Measurements from ENCODE around the gene THBD. TPM values are rescaled to one million over a fixed set of nuclear protein-coding genes. Genes with fewer than 3 reads are reported as not detected.

THBD gene
- total RNA-seq, 1 donor from 2014 or later = 5.8 TPM

DNA sequence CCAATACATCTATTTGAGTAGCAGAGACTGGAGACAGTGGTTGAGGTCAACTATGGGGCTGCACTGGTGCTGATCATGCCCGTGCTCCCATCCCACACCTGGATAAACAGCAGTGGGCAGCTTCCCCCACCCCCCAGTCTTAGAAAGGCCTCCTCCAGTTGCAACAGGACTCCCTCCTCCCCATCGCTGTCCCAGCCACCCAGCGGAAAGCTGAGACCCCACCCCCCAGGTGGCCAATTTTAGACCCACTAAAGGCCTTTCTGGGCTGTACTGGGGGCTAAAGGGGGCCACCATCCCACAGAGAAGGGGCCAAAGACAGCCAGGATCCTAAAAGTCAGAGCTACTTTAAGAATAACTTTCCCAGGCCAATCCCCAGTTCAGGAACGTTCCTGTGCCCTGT lies 15.6 kb downstream of the THBD start:
- Mint-ChIP-seq H3K27ac (no peak overlapping the region), H3K9me3 (no peaks in the 10 kb centered on the region), H3K4me3 (no peak overlapping the region), H3K27me3 (peaks cover 77% of the 10 kb centered on the region), H3K4me1 (ENCODE audit: unreplicated experiment) (peaks cover 16% of the 10 kb centered on the region), H3K36me3 (no peaks in the 10 kb centered on the region)
- DNase-seq (ENCODE audit: extremely low spot score, unreplicated experiment) = no peak
- TF ChIP-seq, protein P1, sequence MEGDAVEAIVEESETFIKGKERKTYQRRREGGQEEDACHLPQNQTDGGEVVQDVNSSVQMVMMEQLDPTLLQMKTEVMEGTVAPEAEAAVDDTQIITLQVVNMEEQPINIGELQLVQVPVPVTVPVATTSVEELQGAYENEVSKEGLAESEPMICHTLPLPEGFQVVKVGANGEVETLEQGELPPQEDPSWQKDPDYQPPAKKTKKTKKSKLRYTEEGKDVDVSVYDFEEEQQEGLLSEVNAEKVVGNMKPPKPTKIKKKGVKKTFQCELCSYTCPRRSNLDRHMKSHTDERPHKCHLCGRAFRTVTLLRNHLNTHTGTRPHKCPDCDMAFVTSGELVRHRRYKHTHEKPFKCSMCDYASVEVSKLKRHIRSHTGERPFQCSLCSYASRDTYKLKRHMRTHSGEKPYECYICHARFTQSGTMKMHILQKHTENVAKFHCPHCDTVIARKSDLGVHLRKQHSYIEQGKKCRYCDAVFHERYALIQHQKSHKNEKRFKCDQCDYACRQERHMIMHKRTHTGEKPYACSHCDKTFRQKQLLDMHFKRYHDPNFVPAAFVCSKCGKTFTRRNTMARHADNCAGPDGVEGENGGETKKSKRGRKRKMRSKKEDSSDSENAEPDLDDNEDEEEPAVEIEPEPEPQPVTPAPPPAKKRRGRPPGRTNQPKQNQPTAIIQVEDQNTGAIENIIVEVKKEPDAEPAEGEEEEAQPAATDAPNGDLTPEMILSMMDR (conservative IDR thresholded peaks at IDR 0.05) = no peak

DNA sequence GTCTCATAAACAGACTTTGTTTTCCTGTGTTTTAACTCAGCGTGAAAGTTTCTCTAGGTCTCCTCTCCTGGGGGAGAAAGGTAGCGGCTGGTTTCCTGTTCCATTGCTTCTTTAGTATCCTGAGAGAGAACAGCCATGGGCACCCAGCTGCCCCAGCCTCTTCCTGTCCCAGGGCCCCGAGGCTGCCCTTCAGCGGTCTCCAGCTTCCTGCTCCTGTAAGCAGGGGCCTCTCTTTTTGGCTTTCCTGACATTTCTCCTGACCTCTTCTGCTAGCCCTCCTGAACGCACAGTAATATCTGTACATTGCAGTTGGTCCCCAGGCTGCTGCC lies 16.8 kb downstream of the THBD start:
- Mint-ChIP-seq H3K4me1 (ENCODE audit: unreplicated experiment) (peaks cover 16% of the 10 kb centered on the region), H3K27ac (no peak overlapping the region), H3K36me3 (no peaks in the 10 kb centered on the region), H3K27me3 (peaks cover 69% of the 10 kb centered on the region), H3K4me3 (no peak overlapping the region), H3K9me3 (no peaks in the 10 kb centered on the region)
- TF ChIP-seq, protein P1 (conservative IDR thresholded peaks at IDR 0.05) = no peak
- no peak for DNase-seq (ENCODE audit: extremely low spot score, unreplicated experiment)

DNA sequence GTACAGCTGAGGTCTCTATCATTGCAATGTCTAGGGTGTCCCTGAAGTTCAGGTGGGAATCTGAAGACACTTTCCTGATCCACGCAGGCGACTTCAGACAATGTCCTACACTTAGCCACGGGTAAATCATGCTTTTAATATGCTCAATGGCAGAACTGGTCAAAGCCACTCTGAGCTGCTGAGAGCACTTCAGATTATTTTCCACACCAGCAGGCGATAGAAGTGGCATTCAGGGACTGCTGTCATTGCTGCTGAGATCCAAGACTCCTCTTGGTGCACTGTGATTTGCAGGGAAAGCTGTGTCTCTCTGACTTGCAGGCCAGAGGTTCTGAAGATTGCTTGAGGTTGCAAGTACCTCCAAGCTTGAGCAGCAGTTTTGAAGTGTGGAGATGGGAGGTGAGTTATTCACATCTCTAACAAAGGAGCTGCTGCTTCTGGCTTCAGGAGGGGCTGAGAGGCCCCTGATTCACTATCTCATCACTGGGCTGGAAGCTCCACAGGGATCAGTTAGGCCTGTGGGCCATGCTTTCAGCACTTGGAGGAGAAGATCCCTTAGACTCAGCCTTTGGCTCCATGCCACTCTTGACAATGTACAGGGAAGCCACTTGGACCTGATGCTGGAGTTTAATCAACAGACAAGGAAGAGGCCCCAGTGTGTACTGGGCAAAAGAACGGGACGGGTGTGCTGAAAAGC lies 17.3 kb downstream of the THBD start:
- TF ChIP-seq, protein P1 (conservative IDR thresholded peaks at IDR 0.05) = no peak
- peaks cover 69% of the 10 kb centered on the region for H3K27me3 Mint-ChIP-seq
- no peak overlapping the region for H3K4me3 Mint-ChIP-seq
- H3K4me1 Mint-ChIP-seq (ENCODE audit: unreplicated experiment) = peaks cover 14% of the 10 kb centered on the region
- no peaks in the 10 kb centered on the region for H3K9me3 Mint-ChIP-seq
- no peak for DNase-seq (ENCODE audit: extremely low spot score, unreplicated experiment)
- no peak overlapping the region for H3K27ac Mint-ChIP-seq
- H3K36me3 Mint-ChIP-seq = no peaks in the 10 kb centered on the region

DNA sequence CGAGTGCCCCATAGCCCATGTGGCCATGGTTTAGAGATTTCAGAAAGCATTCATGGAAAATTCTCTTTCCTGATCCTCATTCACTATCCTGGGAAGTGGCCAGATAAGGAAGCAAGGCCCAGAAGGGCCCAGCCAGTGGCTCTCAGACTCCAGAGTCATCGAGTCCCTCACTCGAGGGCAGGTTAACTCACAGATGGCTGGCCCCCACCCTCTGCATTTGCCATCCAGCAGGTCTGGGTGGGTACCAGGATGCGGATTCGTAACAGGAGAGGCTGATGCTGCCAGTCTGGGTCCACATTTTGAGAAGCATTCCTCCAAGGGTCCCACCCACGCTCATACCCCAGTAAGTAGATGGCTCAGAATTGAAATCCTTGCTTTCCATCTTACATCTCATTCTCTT lies 18.1 kb downstream of the THBD start:
- H3K27ac Mint-ChIP-seq = no peak overlapping the region

DNA sequence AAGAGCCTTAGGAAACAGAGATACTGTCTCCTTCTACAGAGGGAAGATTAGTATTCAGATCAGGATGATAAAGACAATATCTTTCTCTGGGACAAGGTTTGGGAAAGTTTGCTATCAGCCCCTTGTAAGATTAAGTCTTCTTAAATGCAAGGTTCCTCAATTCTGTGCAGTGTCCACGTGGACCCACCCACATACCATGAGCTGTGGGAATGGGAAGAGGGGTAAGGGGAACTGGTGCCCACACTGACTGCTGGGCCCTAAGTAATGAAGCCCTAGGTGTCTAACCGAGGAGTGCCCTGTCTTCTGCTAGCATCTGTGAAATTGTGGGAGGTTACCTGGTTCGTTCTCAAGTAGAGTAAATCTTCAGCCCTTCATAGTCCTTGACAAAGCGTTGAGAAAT lies 20.1 kb downstream of the THBD start:
- DNase-seq (ENCODE audit: extremely low spot score, unreplicated experiment) = no peak
- Mint-ChIP-seq H3K27ac (no peak overlapping the region), H3K27me3 (peaks cover 53% of the 10 kb centered on the region), H3K4me1 (ENCODE audit: unreplicated experiment) (peaks cover 11% of the 10 kb centered on the region), H3K36me3 (no peaks in the 10 kb centered on the region), H3K9me3 (no peaks in the 10 kb centered on the region), H3K4me3 (no peak overlapping the region)
- TF ChIP-seq, protein P1 (conservative IDR thresholded peaks at IDR 0.05) = no peak

More for the DNA sequence above, 18.1 kb downstream of the THBD start:
- no peaks in the 10 kb centered on the region for H3K9me3 Mint-ChIP-seq
- TF ChIP-seq, protein P1 (conservative IDR thresholded peaks at IDR 0.05) = no peak
- no peak for DNase-seq (ENCODE audit: extremely low spot score, unreplicated experiment)
- H3K4me1 Mint-ChIP-seq (ENCODE audit: unreplicated experiment) = peaks cover 6% of the 10 kb centered on the region
- peaks cover 64% of the 10 kb centered on the region for H3K27me3 Mint-ChIP-seq
- no peaks in the 10 kb centered on the region for H3K36me3 Mint-ChIP-seq
- H3K4me3 Mint-ChIP-seq = no peak overlapping the region

Data from type B pancreatic cell (in vitro differentiated cells).